Skin of body (tissue), 3 donors: Measurements from ENCODE around the gene PIRT. TPM values are rescaled to one million over a fixed set of nuclear protein-coding genes. Genes with fewer than 3 reads are reported as not detected.

Source experiments
- DNase-seq: peaks from one replicate; lab custom pipeline; 2025; lab: John Stamatoyannopoulos, UW
- small RNA-seq: library from RNA; depleted of rRNA; stranded (forward); fragments of <200 nt; gene quantifications from one replicate; pipeline ENCODE3, GENCODE V24; 2014; ENCODE audit warnings: low replicate concordance
- total RNA-seq: library from RNA; depleted of rRNA; stranded (reverse); fragments of >200 nt; gene quantifications from one replicate; pipeline ENCODE4 v1.2.3, GENCODE V29; 2014

Gene PIRT
- total RNA-seq, 1 donor from 2014 or later: 0.20 TPM

DNA sequence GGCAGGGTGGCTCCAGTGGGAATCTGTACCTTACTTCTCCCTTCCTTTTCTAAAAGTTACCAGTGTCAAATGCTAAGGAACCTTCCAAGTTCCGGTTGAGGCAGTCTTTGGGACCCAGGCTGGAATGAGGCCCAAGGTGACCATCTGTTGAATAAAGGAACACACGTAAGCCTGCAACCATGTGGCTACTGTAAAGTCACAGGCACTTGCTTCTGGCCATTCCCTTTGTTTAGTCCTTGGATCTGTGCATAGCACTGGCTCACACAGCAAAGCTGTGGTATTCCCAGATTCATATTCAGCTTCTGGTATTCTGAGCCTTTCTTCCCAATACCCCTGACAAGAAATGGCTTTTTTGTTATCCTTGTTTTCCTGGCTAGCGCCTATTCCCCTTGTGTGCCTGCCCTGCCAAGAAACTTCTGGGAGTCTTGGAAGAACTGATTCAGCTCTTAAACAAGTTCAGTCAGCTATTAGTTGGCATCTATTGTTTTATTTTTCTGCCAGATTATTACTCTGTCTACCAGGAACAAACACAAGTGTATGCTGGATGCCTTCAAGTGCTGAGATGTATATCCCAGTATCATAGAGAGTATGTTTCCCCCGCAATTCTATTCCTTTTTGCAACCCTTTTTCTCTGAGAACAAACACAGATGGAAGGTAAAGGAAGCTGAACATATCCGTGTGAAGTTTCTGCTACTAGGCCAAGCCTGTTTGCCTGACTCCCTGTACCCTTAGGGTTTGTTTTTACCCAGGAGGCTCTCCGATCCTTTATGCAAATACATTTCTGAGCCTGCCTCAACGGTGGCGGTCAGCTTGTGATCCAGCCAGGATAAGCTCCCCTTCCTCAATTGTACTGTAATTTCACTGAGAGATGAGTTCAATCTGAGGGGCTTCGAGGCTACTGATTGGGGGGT, 47.1 kb downstream of the PIRT start:
- peak; percentile 76 for DNase-seq

DNA sequence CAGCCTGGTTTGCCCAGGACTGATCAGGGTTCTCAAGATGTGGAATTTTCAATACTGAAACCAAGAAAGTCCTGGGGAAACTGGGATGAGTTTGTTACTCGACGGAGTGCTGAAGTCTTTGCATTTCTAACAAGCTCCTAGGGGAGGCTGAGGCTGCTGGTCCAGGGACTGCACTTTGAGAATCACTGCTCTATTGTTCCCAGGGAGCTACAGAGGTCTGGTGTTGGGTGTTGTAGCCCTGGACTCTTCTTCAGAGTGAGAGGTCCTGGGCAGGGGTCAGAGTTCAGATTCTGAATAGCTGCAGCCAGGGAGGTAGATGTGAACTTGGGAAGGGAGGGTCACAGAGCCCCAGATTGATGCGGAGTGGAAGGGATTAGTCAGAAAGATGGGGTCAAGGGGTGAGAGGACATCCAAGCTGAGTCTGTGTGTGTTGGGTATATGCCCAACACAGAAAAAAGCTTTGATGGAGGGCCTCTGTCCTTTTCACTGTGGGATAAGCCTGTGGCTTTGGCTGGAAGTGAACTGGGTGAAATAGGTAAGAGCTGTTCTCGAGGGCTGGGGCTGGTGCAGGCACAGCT, 48.1 kb downstream of the PIRT start:
- DNase-seq: no peak

DNA sequence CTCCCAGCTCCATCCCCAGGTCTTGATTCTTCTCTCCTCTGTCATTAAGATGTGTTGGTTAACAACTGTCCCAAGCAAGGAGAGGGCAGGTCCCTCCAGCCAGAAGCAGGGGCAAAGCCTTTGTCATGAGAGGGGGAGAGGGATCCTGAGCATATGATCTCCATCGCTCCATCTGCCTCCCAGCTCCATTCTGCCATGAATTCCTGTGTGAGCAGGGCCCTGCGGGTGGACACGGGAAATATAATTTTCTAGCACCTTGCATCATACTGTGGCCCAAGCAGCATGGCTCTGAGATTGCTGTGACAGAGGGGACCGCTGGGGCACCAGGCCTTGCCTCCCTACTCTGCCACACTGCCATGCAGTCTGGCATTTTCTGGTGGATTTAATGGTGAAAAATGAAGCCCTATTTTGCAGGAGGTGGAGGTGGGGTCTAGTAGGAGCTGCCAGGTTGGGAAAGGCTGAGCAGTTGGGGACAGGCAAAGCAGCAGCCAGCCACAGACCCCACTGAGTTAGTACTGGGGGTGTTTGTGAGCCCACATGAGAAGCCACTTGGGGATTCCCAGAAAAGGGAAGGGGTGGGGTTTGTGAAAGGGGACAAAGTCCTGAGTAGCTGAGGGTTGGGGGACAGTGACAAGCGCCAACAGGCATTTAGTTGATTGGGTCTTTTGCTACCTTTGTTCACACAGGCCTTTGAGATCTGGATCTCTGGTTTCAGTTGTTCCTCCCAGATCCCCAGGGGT, 50.4 kb downstream of the PIRT start:
- no peak for DNase-seq

DNA sequence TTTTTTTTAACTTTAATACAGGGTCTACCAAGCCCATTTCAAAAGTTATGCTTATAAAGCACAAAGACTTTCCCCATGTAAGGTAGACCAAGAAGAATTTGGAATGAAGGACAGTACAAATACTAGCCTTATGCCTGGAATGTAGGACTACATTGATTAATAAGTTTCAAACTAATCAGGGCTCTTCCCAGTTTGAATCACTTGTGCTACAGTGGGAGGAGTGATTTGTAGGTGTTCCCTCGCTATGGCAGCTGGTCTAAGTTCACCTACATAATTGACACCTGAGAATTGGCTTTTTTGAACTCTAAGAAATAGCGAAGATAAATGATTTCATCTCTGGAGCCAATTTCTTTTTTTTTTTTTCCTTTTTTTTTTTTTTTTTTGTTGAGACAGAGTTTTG, 52.6 kb downstream of the PIRT start:
- DNase-seq: no peak

DNA sequence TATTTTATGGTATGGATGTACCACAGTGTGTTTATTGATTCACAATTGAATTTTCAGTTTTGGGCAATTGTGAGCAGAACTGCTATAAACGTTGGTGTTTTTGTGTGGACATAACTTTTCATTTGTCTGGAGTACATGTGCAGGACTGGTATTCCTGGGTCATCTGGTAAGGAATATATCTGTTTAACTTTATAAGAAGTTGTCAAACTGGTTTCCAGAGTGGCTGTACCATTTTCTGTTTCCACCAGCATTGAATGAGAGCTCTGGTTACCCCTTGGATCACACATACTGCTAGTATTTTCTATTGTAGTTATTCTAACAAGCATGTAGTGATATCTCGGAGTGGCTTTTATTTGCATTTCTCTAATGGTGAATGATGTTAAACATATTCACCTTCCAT, 58.3 kb downstream of the PIRT start:
- no peak for DNase-seq

DNA sequence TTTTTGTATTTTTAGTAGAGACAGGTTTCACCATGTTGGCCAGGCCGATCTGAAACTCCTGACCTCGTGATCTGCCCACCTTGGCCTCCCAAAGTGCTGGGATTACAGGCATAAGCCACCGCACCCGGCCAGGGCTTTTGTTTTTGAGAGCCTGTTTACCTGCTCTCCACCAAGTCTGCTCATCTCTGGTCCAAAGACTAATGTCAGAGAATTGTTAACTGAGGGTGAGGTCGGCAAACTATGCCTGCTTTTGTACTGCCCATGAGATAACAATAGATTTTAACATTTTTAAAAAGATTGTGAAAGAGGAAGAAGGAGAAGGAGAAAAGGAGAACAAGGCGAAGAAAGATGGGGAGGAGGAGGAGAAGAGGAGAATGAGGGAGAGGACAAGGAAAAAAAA, 60.0 kb downstream of the PIRT start:
- no peak for DNase-seq

DNA sequence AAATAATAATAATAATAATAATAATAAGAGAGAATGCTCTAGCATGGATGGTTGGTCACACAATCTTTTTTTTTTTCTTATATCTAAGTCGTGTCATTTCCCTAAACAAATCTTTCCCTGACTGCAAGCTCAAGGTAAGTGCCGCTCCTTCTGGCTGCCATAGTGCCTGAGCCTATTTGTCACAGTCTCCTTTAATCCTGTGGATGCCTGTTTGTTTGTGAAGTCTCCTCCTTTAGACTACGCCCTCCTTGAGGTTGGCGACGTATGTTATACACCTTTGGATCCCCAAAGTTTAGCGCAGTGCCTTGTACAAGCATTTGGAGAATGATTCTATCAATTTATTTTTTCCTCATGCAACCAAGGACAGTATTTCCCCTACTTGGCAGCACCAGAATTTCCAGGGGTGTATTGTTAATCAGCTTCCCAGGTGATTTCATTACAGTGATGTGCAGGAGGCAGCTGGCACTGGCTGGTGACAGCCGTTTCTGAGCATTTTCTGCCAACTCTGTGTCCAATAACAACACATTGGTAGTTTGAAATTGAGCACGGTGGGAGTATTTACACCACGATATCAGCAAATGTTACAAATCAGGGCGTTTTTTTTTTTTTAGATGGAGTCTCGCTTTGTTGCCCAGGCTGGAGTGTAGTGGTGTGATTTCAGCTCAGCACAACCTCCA, 60.6 kb downstream of the PIRT start:
- no peak for DNase-seq

DNA sequence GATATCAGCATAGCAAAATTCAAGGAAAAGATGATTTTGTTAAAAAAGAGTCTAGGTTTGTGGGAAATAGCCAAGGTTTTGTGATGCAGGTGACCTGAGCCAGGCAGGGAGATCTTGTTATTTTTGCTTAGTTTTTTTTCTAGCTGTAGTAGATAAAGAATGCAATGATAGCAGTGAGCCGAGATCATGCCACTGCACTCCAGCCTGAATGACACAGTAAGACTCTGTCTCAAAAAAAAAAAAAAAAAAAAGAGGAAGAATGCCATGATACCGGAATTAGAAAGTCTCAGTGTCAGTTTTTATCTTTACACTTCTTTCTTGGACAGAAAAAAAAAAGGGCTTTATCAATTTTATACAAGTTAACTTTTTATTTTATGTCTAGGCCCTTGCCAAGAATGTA, 61.5 kb downstream of the PIRT start:
- DNase-seq: no peak

DNA sequence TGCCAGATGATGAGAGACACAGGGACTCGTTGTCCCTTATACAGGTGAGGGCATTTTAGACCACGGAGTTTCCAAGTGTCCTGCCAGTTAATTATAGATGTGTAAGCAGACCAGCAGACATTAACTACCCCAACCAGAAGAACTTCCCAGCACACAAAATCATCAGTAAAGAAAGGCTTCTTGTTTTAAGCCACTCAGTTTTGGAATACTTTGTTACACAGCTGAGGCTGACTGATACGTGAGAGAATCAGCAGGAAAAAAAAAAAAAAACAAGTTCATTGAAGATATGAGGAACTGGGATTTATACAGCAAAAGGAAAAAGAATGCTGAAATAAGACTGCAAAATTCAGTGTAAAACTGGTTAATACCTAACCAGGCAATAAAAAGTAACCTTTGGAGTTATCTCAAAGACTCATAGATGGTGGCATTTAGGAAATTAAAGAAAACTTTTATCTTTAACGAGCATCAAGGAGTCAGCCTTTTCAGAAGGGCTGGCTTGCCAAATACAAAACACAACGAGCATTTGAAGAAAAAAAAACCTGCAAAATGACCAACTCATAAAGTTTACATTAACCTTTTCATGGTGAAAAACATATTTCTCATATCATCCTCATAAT, 62.0 kb downstream of the PIRT start:
- no peak for DNase-seq

DNA sequence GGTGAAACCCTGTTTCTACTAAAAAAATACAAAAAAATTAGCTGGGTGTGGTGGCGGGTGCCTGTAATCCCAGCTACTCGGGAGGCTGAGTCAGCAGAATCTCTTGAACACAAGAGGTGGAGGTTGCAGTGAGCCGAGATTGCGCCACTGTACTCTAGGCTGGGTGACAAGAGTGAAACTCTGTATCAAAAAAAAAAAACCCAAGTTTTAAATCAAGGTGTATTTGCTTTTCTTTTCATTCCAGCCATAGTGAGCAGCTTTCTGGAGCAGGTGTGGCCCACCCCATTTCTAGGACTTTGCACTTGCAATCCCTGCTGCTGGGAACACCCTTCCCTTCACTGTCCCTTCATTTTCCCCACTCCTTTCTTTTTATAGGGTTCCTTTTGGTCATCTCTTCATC, 62.8 kb downstream of the PIRT start:
- DNase-seq: no peak

DNA sequence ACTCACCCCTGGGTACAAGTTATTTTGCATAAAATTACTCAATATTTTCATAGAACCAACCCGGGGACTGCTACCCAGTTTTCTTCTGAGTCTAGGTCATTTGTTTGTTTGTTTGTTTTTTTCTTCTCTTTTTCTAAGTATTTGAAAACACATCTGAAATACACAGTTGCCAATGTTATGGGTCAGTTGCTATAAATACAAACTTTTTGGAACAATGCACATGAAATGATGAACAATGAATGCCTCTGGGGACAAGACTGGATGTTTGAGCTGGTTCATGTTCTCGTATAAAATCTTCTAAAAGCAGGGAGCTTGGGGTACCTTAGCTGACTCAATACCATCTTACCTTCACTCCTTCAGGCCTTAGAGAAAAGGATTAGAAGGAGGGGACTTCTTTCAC, 64.5 kb downstream of the PIRT start:
- no peak for DNase-seq

Small RNA genes within 50 kb of the gene (small RNA-seq; reads per million reads assigned to genes)
- gene AC015908.2: not detected
- gene RNU6-1065P: not detected
- not detected for gene TMEM238L

Other genes starting within 250 kb of the PIRT start
- 1,094 TPM for gene MYH3, start 180.8 kb downstream of the PIRT start, total RNA-seq
- 15.4 TPM for gene SCO1, start 140.6 kb downstream of the PIRT start, total RNA-seq
- gene ADPRM, start 140.5 kb downstream of the PIRT start, total RNA-seq: 16.3 TPM
- gene TMEM220, start 108.1 kb downstream of the PIRT start, total RNA-seq: 2.6 TPM
- gene TMEM238L, start 34.0 kb downstream of the PIRT start, total RNA-seq: 0.30 TPM